Measurements from ENCODE around the gene RNF212.

Gene RNF212

DNA sequence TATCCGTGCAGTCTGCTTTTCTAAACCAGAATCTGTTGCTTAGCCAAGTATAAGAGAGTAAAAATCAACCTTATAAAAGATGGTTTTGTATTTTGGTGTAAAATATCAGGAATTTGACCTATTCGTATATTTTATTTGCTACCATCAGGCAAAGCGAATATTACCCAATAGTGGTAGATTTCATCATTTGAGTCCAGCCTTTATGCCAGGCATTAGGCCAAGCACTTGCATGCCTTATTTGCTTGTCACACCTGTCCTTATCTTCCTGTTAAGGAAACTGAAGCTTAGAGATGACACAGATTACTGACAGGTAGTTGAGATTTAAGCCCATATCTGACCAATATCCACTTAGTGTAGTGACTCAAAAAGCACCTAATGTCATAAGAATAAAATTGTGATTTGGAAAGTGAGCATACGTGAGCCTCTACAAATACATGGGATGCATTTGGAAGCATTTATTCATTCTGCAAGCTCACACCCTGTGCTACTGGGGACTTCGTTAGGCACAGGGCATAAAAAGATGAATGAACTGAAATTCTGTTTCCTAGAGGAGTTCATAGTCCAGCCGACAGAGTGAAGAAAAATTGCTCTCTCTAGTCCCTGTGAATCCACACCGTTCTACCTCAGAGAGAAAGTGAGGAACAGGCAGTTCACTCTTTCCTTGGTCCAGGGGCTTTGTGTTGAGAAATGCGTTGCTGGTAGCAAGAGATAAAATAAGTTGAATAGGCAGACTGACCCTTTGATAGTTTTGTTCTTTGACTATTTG lies 2.3 kb upstream of the RNF212 start:
- no peak for DNase-seq (ENCODE audit: low read depth)

DNA sequence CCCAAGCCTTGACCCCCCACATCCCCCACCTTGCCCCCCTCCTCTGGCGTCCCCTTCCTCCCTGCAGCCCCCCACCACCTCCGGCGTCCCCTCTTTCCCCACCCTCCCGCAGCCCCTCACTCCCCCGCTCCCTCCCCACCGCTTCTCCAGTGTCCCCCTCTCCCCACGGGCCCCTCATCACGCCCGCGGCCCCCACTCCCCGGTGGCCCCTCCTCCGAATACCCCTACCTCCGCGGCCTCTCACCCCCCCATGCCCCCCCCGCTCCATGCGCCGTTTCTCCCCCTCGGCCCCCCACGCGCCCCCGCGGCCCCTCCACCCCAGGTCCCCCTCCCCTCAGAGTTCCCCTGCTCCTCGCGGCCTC lies 562 bp downstream of the RNF212 start:
- no peak for DNase-seq (ENCODE audit: low read depth)

DNA sequence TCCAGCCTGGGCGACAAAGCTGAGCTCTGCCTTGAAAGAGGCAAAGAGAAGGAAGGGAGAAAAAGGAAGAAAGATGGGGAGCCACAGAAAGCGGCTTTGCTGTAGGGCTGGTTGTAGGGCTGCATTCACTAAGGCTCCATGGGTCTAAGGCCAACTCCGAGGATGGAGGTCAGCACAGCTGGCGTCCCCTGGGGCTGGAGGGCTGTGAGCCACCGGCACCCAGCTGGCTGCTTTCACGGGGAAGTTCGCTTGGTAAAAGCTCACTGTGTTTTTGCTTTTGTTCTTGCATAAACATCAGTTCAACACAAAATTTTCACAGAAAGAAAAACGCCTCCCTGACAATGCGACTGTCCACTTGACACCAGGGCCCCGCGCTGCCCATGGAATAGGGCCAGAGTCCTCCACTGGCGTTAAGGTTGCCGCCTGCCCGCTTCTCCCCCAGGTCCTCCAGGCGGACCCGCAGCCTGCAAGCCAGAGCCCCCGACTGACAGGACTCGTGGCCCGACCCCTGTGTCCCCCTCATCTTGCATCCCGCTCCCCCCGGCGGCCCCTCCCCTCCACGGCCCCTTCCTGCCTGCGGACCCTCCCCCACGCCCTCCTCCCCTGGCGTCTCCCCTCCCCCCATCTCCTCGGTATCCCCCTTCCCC lies 1.1 kb downstream of the RNF212 start:
- DNase-seq (ENCODE audit: low read depth), result no peak

DNA sequence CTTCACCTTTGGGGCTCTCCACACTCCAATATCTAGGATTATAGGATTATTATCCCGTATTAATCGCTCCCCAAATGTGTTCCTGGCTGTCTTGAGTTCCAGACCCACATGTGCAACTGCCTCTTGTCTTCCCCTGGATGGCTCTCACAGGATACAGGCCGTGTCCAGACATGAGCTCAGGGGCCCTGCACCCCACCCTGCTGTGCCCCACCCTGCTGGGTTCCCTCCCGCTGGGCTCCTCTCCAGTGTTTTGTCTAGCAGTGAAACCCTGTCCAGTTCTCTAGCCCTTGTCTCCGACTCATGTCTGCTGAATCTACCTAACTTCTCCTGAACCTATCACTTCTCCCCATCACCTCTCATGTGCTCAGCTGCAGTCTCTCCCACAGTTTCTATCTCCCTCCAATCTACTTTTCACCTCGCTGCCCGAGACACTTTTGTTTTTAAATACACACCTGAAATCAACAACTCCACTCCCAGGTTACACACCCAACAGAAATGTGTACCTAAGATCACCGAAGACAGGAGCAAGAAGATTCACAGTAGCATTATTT lies 2.0 kb downstream of the RNF212 start:
- DNase-seq (ENCODE audit: low read depth), result no peak

DNA sequence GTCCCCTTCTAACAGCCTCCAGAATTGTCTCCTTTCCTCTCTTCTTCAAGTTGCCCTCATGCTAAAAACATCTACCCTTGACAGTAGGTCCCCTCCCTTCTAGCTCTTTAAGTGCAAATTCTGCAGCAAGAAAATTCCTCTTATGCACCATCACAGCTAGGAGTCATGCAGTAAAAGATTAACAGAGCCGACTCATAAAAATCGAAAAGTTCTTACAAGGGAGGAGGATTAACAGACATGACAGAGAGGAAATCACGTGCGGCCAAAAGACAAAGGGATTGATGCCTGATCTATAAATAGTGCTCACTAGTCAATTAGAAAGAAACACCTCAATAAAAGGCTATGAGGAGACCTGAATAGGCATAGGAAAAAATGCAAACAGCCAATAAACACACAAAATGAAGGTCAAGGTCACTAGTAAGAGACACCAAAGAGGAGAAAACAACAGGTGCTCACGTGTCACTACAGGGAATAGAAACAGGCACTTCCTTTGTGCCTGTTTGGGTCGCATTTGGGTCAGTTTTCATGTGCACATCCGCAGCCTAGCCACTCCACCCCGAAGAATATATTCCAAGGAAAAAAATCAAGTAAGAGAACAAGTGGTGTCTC lies 3.4 kb downstream of the RNF212 start:
- DNase-seq (ENCODE audit: low read depth), result no peak

DNA sequence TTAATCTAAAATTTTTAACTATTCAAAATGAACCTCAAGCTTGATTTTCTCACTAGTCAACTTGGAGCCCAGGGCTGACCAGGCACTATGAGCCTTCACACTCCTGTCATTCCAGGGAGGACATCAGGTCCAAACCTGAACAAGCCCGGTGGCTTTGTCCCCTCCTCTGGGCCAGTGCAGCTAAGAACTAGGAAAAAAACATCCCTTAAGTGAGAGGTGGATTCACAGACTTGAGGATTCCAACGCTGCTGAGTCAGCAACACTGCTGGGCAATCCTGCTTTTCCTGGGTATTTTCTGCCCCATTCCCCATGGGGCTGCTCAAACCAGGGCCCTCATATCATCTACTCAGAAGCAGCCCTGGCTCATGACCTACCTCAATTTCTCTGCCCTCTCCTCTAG lies 4.0 kb downstream of the RNF212 start:
- DNase-seq (ENCODE audit: low read depth), result no peak

DNA sequence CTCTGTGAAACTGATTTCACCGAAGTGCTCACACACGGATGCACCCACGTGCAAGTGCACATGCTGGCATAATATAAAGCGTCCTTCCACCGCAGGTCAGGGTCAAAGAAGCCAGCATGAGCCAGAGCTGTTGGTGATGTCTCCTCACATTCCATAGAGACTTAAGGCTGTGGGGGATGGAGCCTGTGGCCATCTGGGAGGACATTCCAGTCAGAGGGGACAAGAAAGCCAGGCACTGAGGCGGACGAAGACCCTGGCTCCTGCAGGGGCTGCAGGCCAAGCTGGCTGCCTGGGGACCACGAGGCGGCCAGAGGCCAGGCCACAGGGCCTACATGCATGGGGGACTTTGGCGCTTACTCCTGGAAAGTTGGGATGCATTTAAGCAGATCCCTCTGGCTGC lies 7.7 kb downstream of the RNF212 start:
- DNase-seq (ENCODE audit: low read depth), result no peak

DNA sequence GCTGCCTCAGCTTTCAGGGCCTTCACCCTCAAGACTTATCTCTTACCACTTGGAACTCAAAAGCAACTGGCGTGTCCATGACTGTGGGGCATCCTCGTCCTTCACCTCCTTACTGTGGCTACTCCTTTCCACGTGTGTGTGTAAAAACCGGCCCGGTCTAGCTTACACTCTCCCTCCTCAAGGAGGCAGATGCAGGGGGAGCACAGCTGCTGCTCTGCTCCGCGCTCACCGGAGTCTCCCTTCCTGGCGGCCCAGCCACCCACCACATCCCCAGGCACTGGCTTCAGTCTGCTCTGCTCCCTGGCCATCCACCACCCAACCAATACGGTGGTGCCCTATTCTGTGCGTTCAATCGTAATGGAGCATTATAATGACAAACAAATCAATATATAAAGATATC lies 8.3 kb downstream of the RNF212 start:
- no peak for DNase-seq (ENCODE audit: low read depth)

DNA sequence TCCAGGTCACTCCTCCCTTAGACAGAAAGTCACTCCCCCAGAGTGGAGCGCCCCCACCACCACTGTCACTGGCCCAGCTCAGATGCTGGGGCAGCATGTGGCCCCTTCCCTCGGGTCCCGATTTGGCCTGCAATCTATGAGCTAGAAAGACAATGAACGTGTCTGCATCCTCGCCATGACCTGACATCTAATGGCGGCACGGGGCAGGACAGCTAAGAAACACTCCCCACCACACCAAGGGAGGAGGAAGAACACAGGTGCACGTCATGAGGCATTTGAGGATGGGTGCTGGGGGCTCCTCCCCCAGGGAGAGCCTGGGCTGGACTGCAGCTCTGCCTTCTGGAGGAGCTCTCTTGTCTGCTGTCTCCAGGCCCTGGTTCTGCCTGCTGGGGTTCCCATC lies 8.7 kb downstream of the RNF212 start:
- DNase-seq (ENCODE audit: low read depth), result no peak

DNA sequence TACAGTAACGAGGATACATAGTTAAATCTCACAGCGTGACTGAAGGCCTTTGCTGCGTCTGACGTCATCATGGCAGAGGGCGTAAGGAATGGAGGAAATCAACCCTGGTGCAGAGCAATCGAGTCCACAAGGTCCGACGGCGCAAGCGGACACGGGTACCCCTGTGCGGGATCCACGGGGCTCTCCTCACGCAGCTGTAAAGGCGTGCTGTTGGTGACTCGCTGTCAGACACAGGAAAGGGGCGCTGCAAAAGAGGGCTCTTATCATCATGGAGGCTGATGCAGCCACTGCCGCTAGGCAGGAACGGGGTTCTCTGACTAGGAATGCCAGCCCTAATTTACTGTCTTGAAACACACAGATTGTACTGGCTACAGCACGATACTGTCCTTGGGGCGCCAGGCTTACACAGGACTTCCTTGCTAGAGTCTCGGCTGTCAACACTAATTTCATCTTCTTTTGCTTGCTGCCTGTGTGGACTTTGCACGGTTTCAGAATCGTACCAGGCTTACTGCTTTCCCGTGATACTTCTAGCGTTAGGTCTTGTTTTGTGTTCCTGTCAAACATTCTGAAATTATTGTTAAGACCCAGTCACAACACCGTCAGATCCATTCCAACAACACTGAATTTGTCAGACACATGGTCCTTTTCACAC lies 13.6 kb downstream of the RNF212 start:
- no peak for DNase-seq (ENCODE audit: low read depth)

DNA sequence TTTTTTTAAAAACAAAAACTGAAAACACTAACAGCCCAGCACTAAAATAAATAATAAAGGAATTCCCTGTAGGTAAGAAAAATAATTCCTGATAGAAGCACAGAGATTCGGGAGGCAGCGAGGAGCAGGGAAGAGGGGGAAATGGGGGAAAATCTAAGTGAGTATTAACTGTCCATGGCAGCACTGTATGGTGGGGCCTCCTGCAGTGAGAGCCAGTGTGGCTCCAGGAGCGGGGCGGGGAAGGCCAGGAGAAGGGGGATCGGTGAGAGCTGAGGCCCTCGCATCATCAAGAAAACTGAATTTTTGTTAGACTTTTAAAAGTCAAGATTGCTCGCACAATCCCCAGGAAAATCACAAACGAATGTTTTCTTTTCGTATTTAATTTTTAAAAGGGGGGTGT lies 14.1 kb downstream of the RNF212 start:
- DNase-seq (ENCODE audit: low read depth), result no peak

DNA sequence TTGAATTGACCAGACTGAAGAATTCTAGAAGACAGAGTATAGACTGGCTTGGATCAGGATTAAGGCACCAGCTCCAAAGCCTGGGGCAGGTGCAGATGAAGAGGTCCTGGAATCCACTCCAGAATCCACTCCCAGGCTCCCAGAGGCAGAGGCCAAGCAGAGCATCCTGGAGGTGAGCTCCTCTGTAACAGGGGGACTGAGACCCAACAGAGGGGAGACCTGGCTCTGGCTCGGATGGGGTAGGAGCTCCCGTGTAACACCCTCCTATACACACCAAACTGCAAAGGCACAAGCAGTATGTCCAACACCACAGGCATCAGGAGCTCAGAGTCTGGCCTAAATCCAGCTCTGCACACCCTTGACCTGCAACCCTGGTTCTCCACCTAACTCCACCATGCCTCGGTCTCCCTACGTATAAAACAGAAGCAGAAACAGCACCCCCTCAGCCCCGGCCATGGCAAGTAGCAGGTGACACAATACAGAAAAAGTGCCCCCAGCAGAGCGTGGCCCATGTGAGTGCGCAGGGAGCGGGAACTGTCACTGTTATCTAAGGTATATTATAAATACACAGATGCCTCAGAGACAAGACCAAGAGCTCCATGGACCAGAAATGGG lies 14.9 kb downstream of the RNF212 start:
- no peak for DNase-seq (ENCODE audit: low read depth)

DNA sequence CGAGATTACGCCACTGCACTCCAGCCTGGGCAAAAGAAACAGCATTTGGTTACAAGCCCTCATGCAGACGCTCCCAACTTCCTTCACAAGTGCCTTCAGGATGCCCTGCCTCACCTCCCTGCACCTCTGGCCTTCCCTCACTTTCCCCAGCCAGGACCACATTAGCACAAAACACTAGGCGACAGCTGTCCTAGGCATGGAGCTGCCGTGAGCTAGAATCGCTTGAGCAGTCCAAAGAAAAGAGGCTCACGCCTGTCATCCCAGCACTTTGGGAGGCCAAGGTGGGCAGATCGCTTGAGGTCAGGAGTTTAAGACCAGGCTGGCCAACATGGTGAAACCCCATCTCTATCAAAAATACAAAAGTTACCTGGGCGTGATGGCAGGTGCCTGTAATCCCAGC lies 15.8 kb downstream of the RNF212 start:
- no peak for DNase-seq (ENCODE audit: low read depth)

DNA sequence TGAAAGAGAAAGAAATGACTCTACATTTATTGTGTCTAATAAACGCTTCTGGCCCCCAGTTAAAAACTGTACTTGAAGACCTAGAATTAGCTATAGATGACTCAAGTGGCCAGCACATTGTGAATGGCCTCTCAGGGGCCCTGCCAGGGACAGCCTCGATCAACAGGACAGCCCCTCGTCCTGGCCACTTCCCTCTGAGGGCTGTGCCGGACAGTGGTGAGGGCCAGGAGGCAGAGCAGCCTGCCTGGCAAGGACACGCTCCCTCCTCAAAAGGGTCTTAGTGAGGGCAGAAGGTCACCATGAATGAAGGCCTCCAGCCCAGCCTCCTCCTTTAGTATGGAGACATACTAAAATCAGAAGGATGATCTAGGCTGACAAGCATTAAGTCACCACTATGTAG lies 16.5 kb downstream of the RNF212 start:
- no peak for DNase-seq (ENCODE audit: low read depth)

DNA sequence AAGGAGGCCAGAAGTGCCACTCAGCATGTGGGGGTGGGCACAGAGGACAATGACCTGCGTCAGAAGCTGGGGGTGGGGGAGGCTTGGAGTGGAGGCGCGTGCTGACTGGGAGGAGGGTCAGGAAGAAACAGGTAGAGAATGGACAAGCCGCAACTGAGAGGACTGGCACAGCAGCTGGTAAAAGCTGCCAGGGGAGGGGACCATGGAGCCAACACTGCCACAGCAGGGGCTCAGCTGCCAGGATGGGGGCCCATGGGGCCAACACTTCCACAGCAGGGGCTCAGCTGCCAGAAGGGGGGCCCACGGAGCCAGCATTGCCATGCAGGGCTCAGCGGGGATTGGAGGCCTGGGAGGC lies 19.1 kb downstream of the RNF212 start:
- DNase-seq (ENCODE audit: low read depth), result no peak

DNA sequence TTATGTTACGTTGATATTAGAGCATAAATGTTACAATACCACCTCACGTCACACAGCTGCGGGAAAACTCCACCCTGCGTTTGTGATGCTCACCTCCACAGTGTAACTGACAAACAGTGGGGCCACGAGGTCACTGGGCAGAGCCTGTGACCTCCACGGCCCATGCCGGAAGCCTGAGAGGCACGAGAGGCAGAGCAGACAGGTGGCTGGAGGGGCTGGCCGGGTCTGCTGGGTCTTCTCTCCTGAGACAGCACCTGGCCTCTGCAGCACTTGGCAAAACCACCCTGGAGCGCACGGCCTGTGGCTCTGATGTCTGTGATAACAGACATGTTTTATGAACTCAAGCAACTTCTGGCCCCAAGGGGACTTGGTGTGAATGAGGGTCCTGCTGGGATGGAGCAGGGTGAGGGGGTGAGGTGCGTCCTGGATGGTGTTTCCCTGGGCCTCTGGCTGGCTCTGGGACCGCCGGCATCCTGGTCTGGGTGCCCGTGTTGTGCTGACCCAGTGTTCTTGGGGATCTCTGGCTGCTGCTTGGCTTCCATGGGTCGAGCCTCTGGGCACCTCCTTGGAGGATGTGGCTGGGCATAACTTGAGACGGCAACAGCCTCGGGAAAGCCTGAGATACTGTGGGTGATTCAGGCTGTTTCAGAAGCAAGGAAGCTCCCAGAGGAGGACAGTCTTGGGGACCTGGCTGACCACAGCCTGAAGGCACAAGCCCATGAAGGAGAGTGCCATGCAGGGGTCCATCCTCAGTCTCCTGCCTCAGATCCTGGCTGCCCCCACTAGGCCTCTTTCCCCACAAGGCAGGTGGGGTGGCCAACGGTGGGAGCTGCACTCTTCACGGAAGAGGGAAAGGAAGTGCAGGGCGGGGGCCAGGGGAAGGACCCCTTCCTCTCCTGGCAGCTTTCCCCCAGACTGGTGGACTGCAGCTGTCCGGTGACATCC lies 19.7 kb downstream of the RNF212 start:
- no peak for DNase-seq (ENCODE audit: low read depth)

DNA sequence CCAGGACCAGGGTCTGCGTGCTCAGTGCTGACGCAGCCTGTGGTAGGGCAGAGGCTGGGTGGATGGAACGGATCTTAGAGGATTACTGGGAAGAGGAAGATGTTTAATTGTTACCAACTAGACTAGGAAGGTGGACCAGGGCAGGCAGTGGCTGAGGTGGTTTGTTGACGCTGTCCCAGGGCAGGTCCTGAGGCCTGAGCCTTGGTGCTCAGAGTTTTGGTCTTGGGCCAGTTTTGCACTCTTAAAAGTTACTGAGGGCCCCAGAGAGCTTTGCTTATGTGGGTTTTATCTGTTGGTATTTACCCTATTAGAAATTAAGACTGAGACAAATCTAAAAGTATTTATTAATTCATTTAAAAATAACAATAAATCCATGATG lies 20.4 kb downstream of the RNF212 start:
- DNase-seq (ENCODE audit: low read depth), result no peak

DNA sequence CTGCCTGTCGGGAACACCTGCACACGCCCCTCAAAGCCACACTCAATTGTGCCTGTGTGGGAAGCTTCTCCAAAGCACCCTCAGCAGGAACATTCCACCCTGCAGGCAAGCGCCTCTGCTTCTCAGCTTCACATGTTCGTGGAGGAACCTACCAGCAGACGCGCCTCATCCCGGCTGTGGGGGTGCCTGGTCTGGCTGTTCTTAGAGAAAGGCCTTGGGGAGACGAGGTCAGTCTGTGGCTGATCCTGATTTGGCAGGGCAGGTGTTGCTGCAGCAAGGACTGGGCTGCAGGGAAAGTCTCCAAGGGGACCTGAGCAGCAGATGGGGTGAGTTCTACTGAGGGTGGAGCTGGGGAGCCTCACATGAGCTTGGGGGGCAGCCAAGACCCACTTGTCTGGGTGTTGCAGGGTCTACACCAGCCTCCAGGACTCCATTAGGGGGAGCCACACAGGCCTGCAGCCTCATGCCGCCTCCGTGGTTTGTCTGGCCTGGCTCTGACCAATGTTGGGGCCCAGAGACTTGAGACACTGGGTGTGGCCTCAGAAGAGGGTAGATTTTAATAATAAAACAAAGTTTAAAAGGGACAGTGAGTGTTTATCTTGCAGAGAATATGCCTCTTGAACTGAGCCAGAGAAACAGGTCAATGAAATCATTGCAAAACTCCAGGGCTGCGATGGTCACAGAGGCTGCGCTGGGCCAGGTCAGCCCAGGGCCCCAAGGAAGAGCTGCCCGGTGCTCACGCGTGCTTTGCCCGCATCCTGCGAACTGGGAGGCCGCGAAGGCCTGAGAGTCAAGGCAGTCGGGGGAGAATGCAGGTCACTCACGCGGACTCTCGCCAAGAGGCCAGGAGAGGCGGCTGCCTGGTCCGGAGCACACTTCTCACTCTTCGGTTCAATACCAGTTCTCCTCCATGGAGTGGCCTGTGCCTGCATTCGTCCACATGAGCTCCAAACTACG lies 21.1 kb downstream of the RNF212 start:
- DNase-seq (ENCODE audit: low read depth), result no peak

DNA sequence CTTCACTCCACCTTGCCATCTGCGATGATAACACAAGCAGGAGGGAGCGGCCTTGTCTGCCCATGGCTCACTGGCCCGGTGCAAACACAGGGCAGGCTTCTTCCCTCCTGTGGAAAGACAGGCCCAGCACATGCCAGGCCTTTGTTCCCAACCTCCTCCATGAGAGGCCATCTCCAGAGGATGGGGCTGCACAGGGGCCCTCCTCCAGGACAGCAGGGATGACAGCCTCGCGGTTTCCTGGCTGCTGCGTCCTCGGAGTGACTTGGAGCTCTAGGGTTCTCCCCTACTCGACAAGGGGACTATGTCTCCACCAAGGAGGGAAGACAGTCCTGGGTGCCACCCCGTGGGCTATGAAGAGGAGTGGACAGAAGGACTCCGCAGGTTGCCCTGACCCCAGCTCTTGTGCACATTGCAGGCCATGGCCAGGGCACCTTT lies 21.8 kb downstream of the RNF212 start:
- no peak for DNase-seq (ENCODE audit: low read depth)

Data from GM04503 (cell line).